IPS-NIHi11 (cell line): ENCODE data around the gene ADARB2.

Source experiments
- DNase-seq: peaks from one replicate; pipeline ENCODE4 v3.0.0; 2012; ENCODE audit warnings: mixed read lengths, low spot score

The ADARB2 gene

DNA sequence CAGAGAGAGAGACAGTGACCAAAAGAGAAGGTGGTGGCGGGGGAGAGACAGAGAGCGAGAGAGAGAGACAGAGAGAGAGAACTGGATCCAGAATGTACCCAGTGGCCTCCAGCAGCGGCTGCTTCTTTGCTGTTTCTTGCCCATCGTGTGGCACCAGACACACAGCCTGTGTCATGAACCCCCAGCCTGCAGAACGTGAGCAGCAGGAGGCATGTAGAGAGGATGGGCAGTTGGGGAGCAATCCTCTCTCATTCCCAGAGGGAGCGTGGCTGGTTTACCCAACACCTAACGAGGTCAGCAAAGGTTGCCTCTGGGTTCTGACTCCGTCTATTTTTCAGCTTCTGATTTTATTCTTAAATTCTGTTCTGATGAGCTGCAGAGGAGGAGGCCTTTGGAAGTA, 168.1 kb downstream of the ADARB2 start:
- DNase-seq, result no peak

DNA sequence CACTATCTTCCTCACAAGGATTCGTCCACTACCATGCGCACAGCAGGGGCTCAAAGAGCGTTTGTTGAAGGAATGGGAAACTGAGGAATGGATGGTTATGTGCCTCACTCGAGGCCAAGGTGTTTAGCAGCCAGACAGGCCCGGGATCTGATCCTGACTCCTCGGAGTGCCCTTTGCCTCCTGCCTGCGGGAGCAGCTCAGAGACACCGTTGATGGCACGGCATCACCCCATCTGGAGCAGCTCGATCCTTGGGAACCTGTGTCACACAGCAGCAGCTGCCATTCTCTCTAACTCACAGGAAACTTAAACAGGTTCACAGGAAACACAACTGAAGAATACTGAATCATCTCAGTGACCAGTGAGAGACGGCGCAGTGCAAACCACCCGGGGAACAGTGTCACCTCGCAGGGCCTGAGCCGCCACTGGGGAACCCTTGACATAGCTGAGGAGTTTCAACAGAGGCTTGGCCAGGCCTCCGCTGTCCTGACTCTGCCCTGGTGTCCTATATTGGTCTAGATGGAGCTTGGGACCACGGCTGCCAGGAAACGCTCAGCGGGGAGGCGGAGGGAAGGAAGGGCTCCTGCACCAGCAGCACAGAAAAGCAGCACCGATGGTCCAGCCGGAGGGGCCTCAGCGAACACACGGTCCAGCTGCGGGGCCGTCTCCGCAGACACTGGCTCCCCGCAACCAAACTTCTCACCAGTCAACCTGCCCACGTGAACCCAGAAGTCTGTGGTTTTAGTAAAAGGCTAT, 169.4 kb downstream of the ADARB2 start:
- no peak for DNase-seq

DNA sequence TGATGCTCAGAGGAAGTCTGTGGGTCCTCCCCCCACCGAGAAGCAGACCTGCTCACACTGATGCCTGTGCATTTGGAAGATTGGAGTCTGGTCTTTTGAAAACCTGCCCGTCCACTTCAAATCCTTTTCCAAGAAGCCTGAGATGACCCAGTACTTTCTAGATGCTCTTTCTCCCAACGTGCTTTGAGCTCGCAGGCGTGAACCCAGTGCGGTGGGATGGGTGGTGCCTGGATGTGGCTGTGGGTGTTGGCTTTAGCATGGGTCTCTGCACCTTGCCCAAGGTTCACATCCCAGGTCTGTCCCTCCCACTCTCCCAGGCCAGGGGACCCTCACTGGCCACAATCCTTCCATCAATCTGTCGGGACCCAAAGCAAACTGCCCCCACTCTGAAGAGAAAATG, 170.2 kb downstream of the ADARB2 start:
- DNase-seq, result no peak

DNA sequence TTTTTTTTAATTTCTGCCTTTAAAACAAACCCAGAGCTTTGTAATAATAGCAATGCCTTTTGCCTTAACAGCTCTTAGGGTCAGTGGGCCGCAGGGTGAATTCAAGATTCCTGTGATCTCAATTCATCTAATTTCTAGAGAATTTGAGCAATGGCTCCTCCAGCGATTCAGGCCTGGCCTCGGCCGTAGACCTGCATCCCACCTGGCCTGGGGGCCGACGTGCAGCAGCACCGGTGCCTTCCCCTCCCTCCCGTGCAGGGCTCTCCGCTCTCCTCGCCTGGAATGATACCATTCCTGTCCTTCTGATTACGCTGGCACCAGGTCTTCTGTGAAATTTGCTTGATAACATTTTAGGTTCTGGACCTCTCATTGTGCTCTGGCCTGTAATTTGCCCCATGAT, 172.5 kb downstream of the ADARB2 start:
- no peak for DNase-seq

DNA sequence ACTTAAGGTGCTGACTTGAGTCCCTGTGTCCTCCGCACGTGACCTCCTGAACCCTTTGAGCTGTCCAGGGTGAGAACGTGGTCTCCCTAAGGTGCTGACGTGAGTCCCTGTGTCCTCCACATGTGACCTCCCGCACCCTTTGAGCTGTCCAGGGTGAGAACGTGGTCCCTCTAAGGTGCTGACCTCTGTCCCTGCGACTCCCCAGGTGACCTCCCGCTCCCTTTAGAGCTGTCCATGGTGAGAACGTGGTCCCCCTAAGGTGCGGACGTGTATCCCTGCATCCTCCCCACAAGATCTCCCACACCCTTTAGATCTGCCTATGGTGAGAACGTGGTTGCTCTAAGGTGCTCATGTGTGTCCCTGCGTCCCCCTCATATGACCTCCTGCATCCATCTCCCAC, 174.3 kb downstream of the ADARB2 start:
- no peak for DNase-seq

DNA sequence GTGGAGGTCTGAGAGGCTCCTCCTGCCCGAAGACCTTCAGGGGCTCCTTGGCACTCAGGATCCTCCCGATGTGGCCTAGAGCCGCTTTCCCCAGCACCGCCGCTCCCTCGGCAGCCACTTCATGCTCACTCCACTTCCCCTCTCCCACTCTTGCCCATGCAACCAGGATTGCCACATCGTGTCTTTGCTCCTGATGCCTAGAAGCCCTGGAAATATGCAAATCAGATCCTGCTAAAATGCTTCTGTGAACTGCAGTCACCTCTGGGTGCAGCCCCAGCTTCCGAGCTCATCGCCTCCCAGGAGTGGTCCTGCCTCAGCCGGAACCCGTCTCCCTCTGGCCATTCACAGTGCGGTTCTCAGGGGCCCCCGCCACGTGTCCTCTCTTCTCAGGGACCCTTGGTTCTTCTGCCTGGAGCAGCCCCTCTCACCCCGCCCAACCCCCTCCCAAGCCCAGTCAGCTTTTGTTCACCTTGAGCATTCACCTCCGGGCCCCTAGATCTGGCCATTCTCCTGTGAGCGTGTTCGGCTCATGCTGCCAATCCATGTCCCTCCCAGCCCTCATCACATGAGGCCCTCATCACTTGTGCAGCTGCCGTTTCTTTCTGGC, 175.5 kb downstream of the ADARB2 start:
- no peak for DNase-seq

DNA sequence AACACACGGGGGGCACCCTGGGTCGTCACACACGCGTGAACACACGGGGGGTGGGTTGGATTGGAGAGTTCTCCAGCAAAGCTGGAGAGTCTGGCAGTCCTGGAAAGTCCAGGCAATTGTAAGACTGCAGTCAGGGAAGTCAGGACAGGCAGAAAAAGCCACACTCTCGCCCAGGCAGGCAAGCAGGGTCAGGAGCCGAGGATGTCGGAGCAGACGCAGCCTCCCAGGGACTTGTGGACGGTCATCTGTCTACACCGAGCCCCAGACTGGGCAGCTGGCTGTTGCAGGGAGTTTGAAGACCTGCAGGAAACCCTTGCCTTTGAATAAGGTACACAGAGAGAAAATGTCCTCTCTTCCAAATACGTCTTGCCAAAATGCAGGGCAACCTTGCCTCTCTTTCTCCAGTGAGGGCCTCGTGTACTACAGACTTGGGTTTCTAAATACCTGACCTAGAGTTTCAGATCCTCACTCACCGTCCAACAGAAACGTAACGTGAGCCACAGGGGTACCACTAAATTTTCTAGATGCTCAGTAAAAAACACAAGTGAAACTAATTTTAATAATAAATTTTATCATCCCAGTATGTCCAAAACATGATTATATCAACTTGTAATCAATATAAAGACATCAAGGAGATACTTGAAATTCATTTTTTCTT, 176.7 kb downstream of the ADARB2 start:
- DNase-seq, result no peak

DNA sequence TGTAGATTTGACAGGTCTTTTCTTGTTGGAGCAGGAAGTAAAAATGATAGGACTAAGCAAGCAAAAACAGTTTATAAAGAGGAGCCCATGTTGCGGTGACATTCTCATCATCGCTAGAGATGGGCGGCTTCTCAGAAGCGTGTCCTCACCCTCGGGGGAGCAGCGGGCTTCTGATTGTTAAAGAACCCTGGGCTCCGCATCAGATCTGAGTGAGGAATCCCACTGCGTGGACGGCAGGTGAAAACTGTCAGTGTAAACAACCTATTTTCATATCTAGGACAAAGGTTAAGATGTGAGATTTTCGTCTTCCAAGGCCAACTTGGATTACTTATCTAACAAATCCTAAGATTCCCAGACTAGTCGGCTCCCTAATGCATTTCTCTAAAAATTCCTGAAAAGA, 177.6 kb downstream of the ADARB2 start:
- DNase-seq, result no peak

DNA sequence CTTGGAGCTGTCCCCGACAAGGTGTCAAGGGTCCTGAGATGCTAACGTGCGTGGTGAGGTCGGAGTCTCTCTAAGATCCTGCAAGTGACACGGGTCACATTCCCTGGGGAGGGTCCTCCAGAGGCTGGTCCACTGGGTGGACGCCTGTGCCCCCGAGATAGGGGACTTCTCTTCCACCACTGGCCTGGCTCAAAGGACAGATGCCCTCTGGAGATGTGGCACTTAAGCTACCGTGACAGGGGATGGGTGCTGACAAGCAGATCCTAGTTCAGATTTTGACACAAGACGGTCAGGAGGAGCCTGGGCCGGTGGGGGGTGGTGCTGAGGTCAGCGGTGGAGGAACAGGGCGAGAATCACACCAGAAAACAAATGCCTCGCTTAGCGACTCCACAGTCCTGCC, 178.0 kb downstream of the ADARB2 start:
- DNase-seq, result no peak

DNA sequence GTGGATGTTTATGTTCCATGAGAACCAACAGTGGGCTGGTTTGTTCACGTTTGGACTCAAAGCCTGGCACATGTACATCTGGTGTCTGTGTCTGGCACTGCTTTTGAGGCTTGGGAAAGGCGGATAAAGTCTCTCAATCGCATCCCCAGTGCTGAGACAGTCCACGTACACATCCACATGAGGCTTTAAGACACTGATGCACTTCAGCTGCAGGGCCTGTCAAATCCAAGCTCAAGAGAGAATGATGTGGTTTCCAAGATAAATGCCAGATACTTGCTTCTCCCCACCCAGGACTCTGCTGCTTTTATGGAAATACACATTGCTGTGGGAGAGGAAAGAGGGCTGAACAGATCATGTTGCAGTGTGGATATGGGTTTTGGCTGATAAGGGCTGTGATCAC, 178.4 kb downstream of the ADARB2 start:
- DNase-seq, result no peak

DNA sequence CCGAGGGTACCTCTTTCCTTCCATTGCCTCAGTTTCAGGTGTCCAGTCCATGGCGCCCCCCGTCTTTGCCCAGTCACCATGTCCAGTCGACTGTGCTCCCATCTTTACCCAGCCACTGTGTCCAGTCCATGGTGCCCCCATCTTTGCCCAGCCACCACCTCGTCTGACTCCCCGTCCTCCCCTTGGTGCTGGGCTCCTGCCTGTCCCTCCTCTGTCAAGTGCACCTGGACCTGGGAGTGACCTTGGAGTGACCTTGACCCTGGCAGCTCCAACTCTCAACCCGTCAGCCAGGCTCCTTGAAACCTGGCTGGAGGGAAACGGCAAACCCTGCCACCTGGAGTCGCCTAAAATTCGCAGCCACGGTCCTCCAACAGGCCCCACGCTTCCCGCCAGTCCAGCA, 180.2 kb downstream of the ADARB2 start:
- no peak for DNase-seq

DNA sequence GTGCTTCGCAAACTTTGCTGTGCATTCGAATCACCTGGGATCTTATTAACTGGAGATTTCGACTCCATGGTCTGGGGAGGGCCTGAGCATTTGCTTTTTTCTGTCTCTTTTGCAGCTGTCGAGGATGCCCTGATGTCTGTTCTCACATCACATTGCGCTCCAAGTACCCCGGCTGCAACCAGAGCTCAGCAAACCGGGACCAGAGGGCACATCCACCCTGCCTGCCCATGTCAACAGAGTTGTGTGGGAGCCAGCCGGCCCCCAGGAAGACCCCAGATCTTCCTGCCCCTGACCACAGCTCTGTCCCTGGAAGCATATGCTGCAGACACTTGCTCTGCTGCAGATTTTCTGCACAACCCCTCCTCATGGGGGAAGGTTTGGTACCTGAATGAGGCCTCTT, 180.8 kb downstream of the ADARB2 start:
- no peak for DNase-seq

DNA sequence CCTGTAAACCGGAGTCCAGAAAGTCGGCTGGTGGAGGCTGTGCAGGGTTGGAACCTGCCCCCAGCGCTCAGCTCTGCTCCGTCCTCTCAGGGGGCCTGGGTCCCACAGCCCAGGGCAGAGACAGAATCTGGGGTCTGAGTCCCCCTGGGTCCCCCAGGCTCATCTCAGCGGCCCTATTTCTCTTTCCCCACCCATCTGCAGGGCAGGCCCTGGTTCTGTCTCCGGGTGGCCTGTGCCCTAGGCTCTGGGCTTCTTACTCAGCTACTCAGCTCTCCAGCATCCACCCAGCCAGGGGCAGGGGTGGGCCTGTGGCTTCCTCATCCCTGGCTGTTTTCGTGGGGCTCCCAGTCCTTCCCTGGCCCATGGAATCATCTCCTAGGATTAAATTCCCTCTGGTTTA, 183.4 kb downstream of the ADARB2 start:
- DNase-seq, result no peak

DNA sequence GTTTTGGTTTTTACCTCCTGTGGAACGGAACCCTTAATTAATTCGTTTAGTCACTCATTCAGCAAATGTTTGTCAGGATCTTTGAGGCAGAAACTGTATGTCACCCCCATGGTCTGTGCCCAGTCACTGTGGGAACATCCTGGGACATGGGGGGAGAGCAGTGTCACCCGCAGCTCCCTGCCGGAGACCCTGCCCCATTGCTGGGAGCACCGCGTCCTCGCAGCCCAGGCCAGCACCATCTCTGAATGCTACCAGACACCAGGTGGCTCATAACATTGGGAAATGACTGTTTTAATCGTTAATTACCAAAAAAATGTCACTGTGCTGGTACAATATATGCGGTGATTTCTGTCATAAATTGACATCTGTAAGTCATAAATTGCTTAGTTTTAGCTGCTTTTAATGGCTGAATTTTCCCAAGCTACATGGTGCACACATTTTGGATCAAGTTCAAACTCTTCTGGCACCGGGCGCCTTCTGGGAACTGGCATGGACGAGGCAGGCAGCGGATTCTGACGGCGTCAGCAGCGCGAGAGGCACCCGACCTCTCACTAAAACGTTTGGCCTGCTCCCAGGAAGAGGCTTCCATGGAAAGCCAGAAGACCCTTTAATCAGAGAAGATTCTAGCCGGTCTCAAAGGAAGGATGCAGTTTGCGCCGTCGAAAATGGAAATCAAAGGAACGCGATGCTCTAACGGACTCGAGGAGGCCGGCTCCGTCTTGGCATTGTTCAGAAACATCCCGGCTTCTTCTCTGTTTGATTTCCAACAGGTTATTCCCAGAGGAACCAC, 184.2 kb downstream of the ADARB2 start:
- no peak for DNase-seq

DNA sequence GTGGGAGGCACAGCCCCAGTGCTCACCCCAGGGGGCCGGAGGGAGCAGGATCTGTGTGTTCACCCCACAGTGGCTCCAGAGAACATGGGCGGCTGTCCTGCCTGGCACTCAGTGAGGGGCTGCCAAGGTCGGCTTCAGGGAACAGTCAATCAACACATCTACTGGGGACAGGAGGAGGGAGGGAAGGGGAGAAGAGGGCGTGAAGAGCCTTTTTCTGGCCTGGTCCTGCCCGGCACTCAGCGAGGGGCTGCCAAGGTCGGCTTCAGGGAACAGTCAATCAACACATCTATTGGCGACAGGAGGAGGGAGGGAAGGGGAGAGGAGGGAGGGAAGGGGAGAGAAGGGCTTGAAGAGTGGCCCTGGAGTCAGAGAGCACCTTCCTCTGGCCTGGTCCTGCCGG, 184.9 kb downstream of the ADARB2 start:
- DNase-seq, result no peak

DNA sequence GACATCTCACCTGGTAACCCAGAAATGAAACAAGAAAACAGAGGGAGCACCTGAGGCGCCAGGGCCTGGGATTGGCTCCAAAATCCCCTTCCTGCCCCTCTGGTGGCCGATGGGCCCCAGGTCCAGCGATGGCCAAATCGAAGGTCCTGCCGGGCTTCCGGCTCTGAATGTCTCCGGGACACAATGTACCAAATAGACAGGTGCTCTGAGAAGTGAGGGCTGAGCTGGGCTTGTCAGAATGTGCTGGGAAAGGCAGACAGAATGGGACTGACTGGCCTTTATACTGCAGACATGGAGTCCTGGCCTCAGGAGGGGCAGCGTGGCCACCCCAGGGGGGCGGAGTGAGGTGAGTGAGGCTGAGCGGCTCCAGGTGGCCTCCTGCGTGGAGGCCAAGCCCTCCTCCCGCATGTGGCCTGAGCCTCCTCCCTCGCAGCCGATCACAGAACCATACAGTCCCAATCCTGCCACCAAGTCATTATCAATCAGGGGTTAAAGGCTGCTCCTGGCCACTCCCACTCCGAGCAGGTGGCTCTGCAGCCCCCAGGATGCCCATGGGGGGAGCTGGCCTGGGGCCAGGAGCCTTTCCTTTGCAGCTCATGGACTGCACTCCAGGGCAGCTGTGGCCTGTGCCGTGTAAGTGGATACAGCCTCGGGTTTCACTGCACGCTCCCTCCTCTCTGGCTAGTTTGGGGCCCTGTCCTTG, 185.5 kb downstream of the ADARB2 start:
- peak; percentile 43 for DNase-seq

DNA sequence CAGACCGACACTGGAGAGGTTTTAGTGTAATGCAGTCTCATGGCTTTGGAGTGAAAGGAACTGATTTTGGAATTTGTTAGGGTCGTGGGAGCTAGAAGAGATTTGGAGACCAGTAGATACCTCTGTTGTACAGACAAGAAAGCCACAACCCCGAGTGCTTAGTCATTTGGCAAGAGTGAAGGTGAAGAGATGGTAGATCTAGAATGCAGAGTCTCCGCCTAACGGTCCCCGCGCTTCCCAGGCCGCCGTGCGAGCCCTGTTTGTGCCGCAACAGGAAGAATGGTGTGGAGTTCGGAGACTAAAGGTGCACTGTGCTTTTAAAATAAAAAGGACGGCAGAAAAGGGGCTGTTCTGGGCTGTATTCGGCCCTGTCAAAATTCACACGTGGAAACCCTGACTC, 186.7 kb downstream of the ADARB2 start:
- no peak for DNase-seq

DNA sequence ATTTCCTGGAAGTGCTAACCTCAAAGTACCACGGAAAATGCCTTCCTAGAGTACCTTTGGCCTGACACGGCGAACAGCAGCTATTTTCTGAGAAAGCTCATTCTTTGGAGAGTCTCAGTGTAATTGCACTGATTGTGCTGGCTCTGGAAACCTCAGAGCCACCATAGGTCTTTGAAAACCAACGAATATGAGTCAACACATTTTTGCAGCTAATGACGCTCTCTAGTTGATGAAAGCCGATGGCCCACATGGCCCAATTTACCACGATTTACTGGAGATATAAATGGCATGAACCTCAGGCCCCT, 187.1 kb downstream of the ADARB2 start:
- DNase-seq, result no peak

DNA sequence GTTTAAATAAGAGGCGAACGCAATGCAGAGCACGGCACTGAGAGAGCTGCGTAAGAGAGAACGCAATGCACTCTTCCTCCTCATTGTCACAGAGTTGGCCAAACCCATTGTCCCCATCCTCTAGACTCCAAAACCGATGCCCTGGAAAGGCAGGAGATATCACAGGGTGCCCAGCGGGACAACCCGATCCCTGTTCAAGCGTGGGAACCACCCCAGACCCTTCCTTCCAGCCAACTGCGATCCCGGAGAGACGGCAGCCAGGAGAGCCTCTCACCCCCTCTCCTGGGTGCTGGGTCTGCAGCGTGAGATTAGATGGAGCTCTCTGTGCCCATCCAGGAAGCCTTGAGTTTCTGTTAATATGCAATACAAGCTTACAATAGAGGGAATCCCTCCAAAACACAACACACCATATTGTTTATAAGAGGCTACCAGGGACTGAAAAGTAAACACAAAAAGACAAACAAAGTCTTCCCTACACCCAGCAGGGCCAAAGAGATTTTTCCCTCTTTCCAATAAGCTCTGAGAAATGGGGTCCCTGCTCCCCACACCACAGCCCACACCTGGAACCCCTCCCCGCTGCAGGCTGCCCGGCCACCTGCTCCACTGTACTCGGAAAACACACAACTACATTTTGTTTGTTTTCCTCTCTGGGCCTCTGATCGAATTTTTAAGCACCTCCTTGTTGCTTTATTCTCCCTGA, 187.6 kb downstream of the ADARB2 start:
- DNase-seq, result no peak

DNA sequence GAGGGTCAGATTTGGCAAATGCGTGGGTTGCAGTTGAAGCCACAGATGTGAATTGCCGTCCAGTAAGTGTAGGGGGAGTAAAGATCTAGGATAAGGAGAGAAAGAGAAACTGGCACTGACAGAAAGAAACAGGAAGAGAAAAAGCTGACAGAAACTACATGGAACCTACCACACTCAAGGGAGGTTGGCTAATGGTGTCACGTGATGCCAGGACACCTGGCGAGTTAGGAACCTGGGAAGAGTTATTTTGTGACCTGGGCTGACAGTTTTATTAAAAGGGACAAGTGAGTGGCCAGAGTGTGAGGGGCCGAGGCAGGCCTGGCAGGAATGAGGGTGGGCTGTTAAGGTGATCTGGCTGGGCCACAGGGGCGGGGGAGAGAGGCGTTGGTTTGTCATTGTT, 188.7 kb downstream of the ADARB2 start:
- no peak for DNase-seq

DNA sequence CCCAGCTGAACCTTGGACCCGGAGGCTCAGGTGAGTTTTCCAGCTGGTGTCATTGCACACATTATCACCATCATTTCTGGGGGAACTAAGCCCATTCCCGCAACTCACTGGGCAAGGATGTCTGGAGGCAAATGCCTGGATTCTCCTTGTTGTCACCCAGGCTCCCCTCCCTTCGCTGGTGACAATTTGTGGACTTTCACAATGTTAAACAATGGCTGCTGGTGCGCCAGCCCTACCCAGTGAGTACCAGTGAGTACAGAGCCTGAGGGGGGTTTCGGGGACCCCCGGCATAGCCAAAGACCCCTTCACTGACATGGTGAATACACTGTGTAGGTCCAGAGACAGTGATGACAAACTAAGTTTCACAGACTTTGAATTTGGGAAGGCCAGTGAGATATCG, 189.2 kb downstream of the ADARB2 start:
- DNase-seq, result no peak
